HG02852 (cell line): ENCODE data around the gene RCAN1.
"Not testable (repeated sequence)": the region's sequence is repeated elsewhere in the genome, so short reads cannot be mapped to it uniquely, and the experiment has no call there.

Experiments used
- ATAC-seq: cut with Tn5 transposase; IDR thresholded peaks from one replicate; pipeline ENCODE4 v1.9.1; 2021; ENCODE audit warnings: mild to moderate bottlenecking, moderate library complexity; ENCODE audit not compliant: unreplicated experiment

Gene RCAN1

GRCh38 chr21:34621434-34622350 is 6.8 kb upstream of the RCAN1 start:
- ATAC-seq, result no peak

- no peak for ATAC-seq
Observed at GRCh38 chr21:34619841-34620665, 5.1 kb upstream of the RCAN1 start.

GRCh38 chr21:34618941-34619340 is 4.0 kb upstream of the RCAN1 start:
- no peak for ATAC-seq

GRCh38 chr21:34617753-34618339 is 2.9 kb upstream of the RCAN1 start:
- ATAC-seq, result no peak

GRCh38 chr21:34615487-34615814 is 538 bp upstream of the RCAN1 start:
- ATAC-seq, result no peak

- ATAC-seq, result no peak
Observed at GRCh38 chr21:34613679-34614627, 960 bp downstream of the RCAN1 start.

- ATAC-seq, result no peak
Observed at GRCh38 chr21:34612557-34612956, 2.4 kb downstream of the RCAN1 start.

GRCh38 chr21:34612056-34612455 is 2.9 kb downstream of the RCAN1 start:
- no peak for ATAC-seq

GRCh38 chr21:34611528-34611927 is 3.4 kb downstream of the RCAN1 start:
- ATAC-seq, result no peak

GRCh38 chr21:34609933-34610549 is 4.9 kb downstream of the RCAN1 start:
- ATAC-seq, result no peak

- ATAC-seq, result no peak
Observed at GRCh38 chr21:34609244-34609932, 5.5 kb downstream of the RCAN1 start.

- ATAC-seq, result not testable (repeated sequence)
Observed at GRCh38 chr21:34607376-34607775, 7.5 kb downstream of the RCAN1 start.

- no peak for ATAC-seq
Observed at GRCh38 chr21:34606621-34607020, 8.3 kb downstream of the RCAN1 start.

GRCh38 chr21:34606051-34606450 is 8.9 kb downstream of the RCAN1 start:
- no peak for ATAC-seq

- ATAC-seq, result not testable (repeated sequence)
Observed at GRCh38 chr21:34604956-34605355, 10.0 kb downstream of the RCAN1 start.

GRCh38 chr21:34604556-34604955 is 10.4 kb downstream of the RCAN1 start:
- no peak for ATAC-seq

GRCh38 chr21:34603710-34604057 is 11.2 kb downstream of the RCAN1 start:
- ATAC-seq, result no peak

GRCh38 chr21:34603002-34603709 is 11.8 kb downstream of the RCAN1 start:
- no peak for ATAC-seq

GRCh38 chr21:34602061-34602460 is 12.9 kb downstream of the RCAN1 start:
- ATAC-seq, result no peak
